Thyroid gland (tissue), 4 donors: Measurements from ENCODE around the gene ARHGEF28. TPM values are rescaled to one million over a fixed set of nuclear protein-coding genes. Genes with fewer than 3 reads are reported as not detected.

Source experiments
- DNase-seq, 2 donors: peaks; one replicate each; pipeline ENCODE4 v3.0.0-alpha.2; 2019
- H3K27ac ChIP-seq, 3 donors: fragments of 200-600 bp; sonication (generic); 1 replicate in 2 of 3; 2 replicates in 1 of 3; pipeline ENCODE4 v1.5.1; 2016 to 2019; ENCODE audit warnings: mild to moderate bottlenecking in 1 of 3, moderate library complexity in 1 of 3
- H3K27me3 ChIP-seq: fragments of 200-600 bp; sonication (generic); one replicate; pipeline ENCODE4 v1.5.1; 2019
- H3K36me3 ChIP-seq, 2 donors: fragments of 200-600 bp; sonication (generic); one replicate each; pipeline ENCODE4 v1.5.1; 2016 to 2019
- H3K4me1 ChIP-seq, 2 donors: fragments of 200-600 bp; sonication (generic); one replicate each; pipeline ENCODE4 v1.5.1; 2017 to 2019
- H3K4me3 ChIP-seq, 3 donors: fragments of 200-600 bp; sonication (generic); replicated peaks in 1 of 3; 1 replicate in 2 of 3; 2 replicates in 1 of 3; pipeline ENCODE4 v1.5.1; 2016; ENCODE audit warnings: mild to moderate bottlenecking in 1 of 3
- H3K9me3 ChIP-seq: fragments of 200-600 bp; sonication (generic); one replicate; pipeline ENCODE4 v1.5.1; 2017
- POLR2A ChIP-seq, 2 donors: fragments of 450-650 bp; IDR thresholded peaks; one replicate each; pipeline ENCODE4 v1.6.1; 2017; ENCODE audit warnings: antibody characterized with exemption in 2 of 2, mild to moderate bottlenecking in 2 of 2, moderate library complexity in 1 of 2
- WGBS, 2 donors: methylation state at CpG; one replicate each; pipeline ENCODE4 v1.1.5; 2017; 5-methylcytosine and 5-hydroxymethylcytosine counted together
- intact Hi-C: fragments of 100-400 bp; cut with DNase I; formaldehyde crosslinking; loops from one replicate; pipeline ENCODE4 v1.15.1; 2023
- total RNA-seq, 4 donors: library from RNA; depleted of rRNA; stranded (reverse); fragments of >200 nt; gene quantifications; one replicate each; pipeline ENCODE4 v1.2.3, GENCODE V29; 2016
- TF ChIP-seq, protein P1 (sequence below), 6 experiments: fragments of 200-600 bp in 3 of 6; fragments of 450-650 bp in 3 of 6; sonication (generic) in 3 of 6; IDR thresholded peaks; one replicate each; pipeline ENCODE4 v1.5.1; 2016 to 2019; ENCODE audit warnings: antibody characterized with exemption in 6 of 6, mild to moderate bottlenecking in 2 of 6, inconsistent platforms in 1 of 6, moderate library complexity in 1 of 6

ARHGEF28 gene
- total RNA-seq, 4 donors from 2014 or later: 43.6 to 58.8 (median 55.3) TPM

DNA sequence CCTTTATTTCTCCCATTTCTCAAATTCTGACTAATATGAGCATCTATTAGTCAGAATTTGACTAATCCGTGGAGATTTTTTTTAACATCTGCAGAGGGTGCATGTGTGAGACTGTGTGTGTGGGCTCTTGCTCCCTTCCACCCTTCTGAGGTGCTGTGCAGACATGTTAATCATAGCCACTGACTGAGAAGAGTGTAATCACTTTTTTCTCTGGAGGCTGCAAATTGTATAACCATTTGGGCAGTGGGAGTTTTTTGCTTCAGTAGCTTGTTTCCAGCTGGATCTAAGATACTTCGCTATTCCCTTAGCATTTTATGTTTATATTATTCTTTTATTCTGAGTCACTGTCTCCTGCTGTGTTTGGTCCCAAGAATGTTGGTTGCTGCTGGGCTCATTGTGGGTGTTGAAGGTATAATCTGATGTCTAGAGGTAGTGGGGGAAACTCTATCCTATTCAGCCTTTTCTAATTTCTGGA lies 66.2 kb downstream of the ARHGEF28 start:
- Histone ChIP-seq H3K4me3 (no peak overlapping the region), H3K9me3 (no peaks in the 10 kb centered on the region), H3K27ac (peak overlapping the region in 1 of 3 donors; percentile 57), H3K4me1 (peaks cover 33 to 36% of the 10 kb centered on the region in 2 donors), H3K27me3 (no peaks in the 10 kb centered on the region), H3K36me3 (no peaks in the 10 kb centered on the region)
- whole genome bisulfite sequencing, 2 donors: 76 to 84% methylated on average over 2 of the region's 2 CpGs
- intact Hi-C loops: no loop called here
- DNase-seq: no peak
- TF ChIP-seq, protein P1, sequence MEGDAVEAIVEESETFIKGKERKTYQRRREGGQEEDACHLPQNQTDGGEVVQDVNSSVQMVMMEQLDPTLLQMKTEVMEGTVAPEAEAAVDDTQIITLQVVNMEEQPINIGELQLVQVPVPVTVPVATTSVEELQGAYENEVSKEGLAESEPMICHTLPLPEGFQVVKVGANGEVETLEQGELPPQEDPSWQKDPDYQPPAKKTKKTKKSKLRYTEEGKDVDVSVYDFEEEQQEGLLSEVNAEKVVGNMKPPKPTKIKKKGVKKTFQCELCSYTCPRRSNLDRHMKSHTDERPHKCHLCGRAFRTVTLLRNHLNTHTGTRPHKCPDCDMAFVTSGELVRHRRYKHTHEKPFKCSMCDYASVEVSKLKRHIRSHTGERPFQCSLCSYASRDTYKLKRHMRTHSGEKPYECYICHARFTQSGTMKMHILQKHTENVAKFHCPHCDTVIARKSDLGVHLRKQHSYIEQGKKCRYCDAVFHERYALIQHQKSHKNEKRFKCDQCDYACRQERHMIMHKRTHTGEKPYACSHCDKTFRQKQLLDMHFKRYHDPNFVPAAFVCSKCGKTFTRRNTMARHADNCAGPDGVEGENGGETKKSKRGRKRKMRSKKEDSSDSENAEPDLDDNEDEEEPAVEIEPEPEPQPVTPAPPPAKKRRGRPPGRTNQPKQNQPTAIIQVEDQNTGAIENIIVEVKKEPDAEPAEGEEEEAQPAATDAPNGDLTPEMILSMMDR (IDR thresholded peaks at IDR 0.05): no peak
- TF ChIP-seq POLR2A (IDR thresholded peaks at IDR 0.05): no peak

DNA sequence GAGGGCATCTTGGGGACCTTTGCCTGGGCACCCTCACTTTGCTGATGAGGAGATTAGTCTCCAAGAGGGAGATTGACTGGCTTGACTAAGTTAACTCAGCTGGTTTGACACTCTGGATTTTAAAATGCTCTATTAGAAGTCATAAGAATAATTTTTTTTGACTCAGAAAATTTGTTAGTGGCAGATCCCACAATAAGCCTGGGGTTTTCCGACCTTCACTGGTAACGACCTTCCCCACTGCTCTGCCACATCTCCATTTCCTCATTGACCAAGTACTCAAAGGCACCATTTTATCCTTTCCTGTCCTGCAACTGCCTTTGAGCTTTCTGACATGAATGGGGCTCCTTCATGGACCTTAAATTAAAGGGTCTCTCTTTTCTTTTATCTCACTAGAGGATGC lies 67.0 kb downstream of the ARHGEF28 start:
- Histone ChIP-seq H3K9me3 (no peaks in the 10 kb centered on the region), H3K27me3 (no peaks in the 10 kb centered on the region), H3K4me3 (no peak overlapping the region), H3K4me1 (peaks cover 33 to 36% of the 10 kb centered on the region in 2 donors), H3K27ac (peak overlapping the region in 2 of 3 donors; percentile 19 to 57), H3K36me3 (no peaks in the 10 kb centered on the region)
- intact Hi-C loops: no loop called here
- TF ChIP-seq, protein P1 (IDR thresholded peaks at IDR 0.05): no peak
- no peak for TF ChIP-seq POLR2A (IDR thresholded peaks at IDR 0.05)
- 88 to 92% methylated on average over 2 of the region's 2 CpGs for WGBS, 2 donors
- no peak for DNase-seq

DNA sequence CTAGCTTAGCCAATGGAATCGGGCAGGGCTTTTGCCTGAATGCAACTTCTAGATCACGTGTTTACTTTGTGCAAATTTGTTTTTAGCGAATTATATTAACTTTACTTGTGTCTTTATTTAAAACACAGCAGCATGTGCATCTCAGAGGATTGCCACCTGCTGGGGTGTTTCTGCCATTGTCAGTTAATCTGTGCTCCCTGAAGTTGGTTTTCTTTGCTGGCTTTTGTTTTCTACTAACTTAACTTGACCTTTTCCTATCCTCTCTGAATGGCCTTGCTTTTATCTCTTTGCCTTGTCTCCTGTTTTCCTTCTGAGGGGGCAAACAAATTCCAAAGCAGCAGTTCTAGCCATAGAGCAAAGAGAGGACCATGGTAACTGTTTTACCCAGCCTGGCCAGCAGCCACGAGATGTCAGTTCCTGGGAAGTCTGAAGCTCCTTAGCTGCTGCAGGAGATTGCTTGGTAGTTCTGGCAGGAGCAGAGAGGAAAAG lies 67.6 kb downstream of the ARHGEF28 start:
- 51 to 59% methylated on average over 4 of the region's 4 CpGs for WGBS, 2 donors
- H3K27ac ChIP-seq: peak overlapping the region; percentile 7 to 57 (median 19)
- DNase-seq: peak; percentile 42 to 46

GRCh38 chr5:73694089-73694488 lies 68.1 kb downstream of the ARHGEF28 start:
- TF ChIP-seq, protein P1 (IDR thresholded peaks at IDR 0.05): no peak
- TF ChIP-seq POLR2A (IDR thresholded peaks at IDR 0.05): no peak
- Histone ChIP-seq H3K4me3 (no peak overlapping the region), H3K9me3 (no peaks in the 10 kb centered on the region), H3K36me3 (no peaks in the 10 kb centered on the region), H3K4me1 (peaks cover 30 to 36% of the 10 kb centered on the region in 2 donors), H3K27me3 (no peaks in the 10 kb centered on the region), H3K27ac (peak overlapping the region; percentile 7 to 52 (median 19))
- WGBS, 2 donors: 52 to 53% methylated on average over 2 of the region's 2 CpGs
- no peak for DNase-seq
- intact Hi-C loops: no loop called here

More for the DNA sequence above, 67.6 kb downstream of the ARHGEF28 start:
- H3K4me1 ChIP-seq: peaks cover 33 to 36% of the 10 kb centered on the region in 2 donors
- H3K4me3 ChIP-seq: no peak overlapping the region
- H3K27me3 ChIP-seq: no peaks in the 10 kb centered on the region
- intact Hi-C loops: no loop called here
- no peaks in the 10 kb centered on the region for H3K9me3 ChIP-seq
- TF ChIP-seq, protein P1 (IDR thresholded peaks at IDR 0.05): peak; percentile 20 to 73 (median 45)
- no peak for TF ChIP-seq POLR2A (IDR thresholded peaks at IDR 0.05)
- H3K36me3 ChIP-seq: no peaks in the 10 kb centered on the region

DNA sequence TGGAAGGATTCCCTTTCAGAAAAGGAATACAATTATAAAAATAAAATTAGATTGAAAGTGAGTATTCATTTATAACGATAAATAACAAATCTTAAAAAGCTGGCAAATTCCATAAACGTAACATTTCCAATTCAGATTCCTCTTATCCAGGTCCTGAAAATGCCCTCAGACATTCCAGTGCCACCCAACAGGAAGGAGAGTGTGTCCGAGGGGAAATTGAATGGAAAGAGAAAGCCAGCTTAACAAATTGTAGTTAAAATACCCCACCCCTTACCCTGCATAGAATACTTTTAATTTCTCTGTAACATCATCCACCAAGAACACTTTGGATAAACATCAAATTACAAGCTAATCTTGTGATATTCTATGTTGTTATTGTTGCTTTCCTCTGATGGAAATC lies 72.0 kb downstream of the ARHGEF28 start:
- intact Hi-C loops: no loop called here
- Histone ChIP-seq H3K4me3 (no peak overlapping the region), H3K36me3 (no peaks in the 10 kb centered on the region), H3K27me3 (no peaks in the 10 kb centered on the region), H3K4me1 (peaks cover 18 to 19% of the 10 kb centered on the region in 2 donors), H3K9me3 (no peaks in the 10 kb centered on the region), H3K27ac (no peak overlapping the region)
- WGBS, 2 donors: 80 to 88% methylated on average over 3 of the region's 3 CpGs
- no peak for DNase-seq
- TF ChIP-seq, protein P1 (IDR thresholded peaks at IDR 0.05): no peak
- TF ChIP-seq POLR2A (IDR thresholded peaks at IDR 0.05): no peak
